AG09309 (cell line): ENCODE results near the gene LRRC3.
A peak's percentile ranks its signal among the peaks of the same experiment; 100 is the strongest.

ENCODE experiments used
- DNase-seq: peaks from one replicate; pipeline ENCODE4 v3.0.0-alpha.2; 2010; ENCODE audit warnings: low read depth
- H3K4me3 ChIP-seq: 2 replicates; pipeline ENCODE4 v1.5.1; 2011; ENCODE audit warnings: mild to moderate bottlenecking, low read depth, low read length, moderate library complexity; ENCODE audit not compliant: control insufficient read depth
- TF ChIP-seq, protein P1 (sequence below): IDR thresholded peaks from 2 replicates; pipeline ENCODE4 v1.5.1; 2011; ENCODE audit warnings: mild to moderate bottlenecking, low read depth, low read length, inconsistent platforms; ENCODE audit not compliant: insufficient read depth, control insufficient read depth; ENCODE audit errors: missing control alignments

LRRC3 gene

DNA sequence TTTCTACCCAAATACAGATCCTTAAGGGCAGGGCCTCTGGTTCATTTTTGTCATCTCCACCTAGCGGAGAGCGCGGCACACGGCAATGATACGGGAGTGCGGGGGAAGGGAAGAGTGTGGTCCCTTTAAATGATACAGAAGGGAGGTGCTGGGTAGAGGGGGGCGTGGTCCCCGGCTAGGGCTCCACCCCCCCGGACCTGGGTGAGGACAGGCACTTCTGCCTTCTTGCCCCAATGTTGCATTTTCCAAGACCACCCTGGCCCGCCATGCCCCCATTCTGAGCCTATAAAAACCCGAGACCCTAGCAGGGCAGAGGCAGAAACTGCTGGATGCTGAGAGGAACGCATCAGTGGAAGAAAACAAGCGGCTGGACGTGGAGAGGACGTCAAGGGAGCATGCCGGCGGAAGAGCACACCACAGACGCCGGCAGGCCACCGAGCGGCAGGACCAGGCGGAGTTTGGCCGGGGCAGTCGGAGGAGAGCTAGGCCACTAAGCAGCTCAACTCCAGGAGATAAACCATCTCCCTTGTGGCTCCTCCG lies 30.0 kb downstream of the LRRC3 start:
- TF ChIP-seq, protein P1, sequence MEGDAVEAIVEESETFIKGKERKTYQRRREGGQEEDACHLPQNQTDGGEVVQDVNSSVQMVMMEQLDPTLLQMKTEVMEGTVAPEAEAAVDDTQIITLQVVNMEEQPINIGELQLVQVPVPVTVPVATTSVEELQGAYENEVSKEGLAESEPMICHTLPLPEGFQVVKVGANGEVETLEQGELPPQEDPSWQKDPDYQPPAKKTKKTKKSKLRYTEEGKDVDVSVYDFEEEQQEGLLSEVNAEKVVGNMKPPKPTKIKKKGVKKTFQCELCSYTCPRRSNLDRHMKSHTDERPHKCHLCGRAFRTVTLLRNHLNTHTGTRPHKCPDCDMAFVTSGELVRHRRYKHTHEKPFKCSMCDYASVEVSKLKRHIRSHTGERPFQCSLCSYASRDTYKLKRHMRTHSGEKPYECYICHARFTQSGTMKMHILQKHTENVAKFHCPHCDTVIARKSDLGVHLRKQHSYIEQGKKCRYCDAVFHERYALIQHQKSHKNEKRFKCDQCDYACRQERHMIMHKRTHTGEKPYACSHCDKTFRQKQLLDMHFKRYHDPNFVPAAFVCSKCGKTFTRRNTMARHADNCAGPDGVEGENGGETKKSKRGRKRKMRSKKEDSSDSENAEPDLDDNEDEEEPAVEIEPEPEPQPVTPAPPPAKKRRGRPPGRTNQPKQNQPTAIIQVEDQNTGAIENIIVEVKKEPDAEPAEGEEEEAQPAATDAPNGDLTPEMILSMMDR, result peak; percentile 24
- peak; percentile 1 for DNase-seq
- peak overlapping the region; percentile 28 for H3K4me3 ChIP-seq

DNA sequence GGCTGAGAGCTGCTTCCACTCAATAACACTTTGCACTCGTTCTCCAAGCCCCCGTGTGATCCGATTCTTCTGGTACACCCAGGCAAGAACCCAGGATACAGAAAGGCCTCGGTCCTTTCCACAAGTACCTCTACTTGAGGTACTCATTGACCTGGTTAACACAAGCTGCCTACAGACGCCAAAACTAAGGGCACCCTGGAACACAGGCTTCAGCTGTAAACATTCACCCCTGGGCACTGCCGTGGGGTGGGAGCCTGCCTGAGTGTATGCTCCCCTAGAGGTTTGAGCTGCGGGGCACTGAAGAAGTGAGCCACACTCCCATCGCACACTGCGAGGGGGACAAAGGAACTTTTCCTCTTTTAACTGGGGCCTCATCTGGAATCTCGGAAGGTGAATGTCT lies 30.5 kb downstream of the LRRC3 start:
- TF ChIP-seq, protein P1, result no peak
- DNase-seq, result no peak
- H3K4me3 ChIP-seq, result peak overlapping the region; percentile 28

DNA sequence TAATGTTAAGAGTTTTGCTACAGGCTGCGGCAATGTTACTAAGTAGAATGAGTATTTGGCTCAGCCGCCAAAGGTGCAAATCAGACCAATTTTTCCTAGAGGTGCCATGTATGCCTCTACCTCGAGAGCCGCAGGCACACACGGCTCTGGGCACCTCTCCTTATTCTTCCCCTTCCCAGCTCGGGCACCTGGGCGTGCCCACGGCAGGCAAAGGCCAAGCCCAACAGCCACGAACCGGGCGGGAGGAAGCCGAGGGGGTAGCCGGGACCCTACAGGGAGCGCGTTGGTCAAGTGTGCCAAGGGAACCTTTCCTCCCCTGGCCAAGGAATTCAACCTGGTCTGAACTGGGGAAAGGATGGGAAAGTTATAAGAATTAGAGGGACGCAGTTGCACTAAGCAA lies 31.0 kb downstream of the LRRC3 start:
- no peak for DNase-seq
- TF ChIP-seq, protein P1, result no peak
- H3K4me3 ChIP-seq, result peak overlapping the region; percentile 30

DNA sequence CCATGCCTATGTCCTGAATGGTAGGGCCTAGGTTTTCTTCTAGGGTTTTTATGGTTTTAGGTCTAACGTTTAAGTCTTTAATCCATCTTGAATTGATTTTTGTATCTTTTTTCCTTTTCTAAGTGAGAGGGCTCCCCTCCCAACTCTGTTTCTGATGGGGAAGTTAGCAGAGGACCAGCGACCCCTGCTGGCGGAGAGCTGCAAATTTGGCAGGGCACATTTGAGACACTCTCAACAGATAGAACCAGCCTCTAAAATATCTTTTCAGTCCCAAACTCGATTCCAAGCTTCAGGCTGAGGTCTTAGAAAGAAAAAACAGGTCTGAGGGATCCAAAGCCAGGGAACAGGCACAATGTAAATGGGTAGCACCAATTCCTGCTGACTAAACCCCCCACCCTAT lies 32.5 kb downstream of the LRRC3 start:
- DNase-seq, result no peak
- TF ChIP-seq, protein P1, result peak; percentile 68
- H3K4me3 ChIP-seq, result no peak overlapping the region

DNA sequence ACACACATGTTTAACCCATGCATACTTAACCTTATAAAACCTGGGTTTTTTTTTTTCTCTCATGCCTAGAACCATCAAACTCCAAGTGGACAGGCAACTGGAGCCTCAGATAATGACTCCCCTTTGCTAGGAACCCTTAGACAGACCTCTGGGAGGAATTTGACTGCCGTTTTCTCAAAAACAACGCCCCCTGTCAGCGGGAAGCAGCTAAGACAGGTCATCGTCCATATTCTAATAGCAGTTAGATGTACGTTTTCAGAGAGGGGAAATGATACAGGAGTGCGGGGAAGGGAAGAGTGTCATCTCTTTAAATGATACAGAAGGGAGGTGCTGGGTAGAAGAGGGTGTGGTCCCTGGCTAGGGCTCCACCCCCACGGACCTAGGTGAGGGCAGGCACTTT lies 34.7 kb downstream of the LRRC3 start:
- H3K4me3 ChIP-seq, result no peak overlapping the region
- no peak for DNase-seq
- TF ChIP-seq, protein P1, result peak; percentile 12

DNA sequence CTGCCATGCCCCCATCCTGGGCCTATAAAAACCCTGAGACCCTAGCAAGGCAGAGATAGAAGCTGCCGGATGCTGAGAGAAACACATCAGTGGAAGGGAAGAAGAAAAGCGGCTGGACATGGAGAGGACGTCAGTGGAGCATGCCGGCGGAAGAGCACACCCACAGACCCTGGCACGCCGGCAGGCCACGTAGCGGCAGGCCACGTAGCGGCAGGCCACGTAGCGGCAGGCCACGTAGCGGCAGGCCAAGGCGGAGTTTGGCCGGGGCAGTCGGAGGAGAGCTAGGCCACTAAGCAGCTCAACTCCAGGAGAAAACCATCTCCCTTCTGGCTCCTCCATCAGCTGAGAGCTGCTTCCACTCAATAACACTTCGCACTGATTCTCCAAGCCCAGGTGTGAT lies 35.1 kb downstream of the LRRC3 start:
- no peak for DNase-seq
- H3K4me3 ChIP-seq, result no peak overlapping the region
- TF ChIP-seq, protein P1, result no peak

DNA sequence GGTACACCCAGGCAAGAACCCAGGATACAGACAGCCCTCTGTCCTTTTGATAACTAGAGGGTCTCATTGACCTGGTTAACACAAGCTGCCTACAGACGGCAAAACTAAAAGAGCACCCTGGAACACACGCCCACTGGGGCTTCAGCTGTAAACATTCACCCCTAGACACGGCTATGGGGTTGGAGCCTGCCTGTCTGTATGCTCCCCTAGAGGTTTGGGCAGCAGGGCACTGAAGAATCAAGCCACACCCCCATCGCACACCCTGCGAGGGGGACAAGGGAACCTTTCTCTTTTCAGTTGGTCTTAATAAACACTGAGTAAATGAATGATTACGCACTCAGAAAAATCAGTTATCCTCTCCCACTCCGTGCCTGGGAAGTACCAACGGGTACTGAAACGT lies 35.5 kb downstream of the LRRC3 start:
- no peak overlapping the region for H3K4me3 ChIP-seq
- TF ChIP-seq, protein P1, result no peak
- DNase-seq, result no peak
